Left colon (tissue), 2 donors: ENCODE results near the gene RESP18. TPM values are rescaled to one million over a fixed set of nuclear protein-coding genes. Genes with fewer than 3 reads are reported as not detected.
A peak's percentile ranks its signal among the peaks of the same experiment; 100 is the strongest.
"Not testable (repeated sequence)": the region's sequence is repeated elsewhere in the genome, so short reads cannot be mapped to it uniquely, and the experiment has no call there.

ENCODE experiments used
- ATAC-seq: fragments of 200-7000 bp; cut with Tn5 transposase; one replicate; pipeline ENCODE4 v1.9.1; 2020; ENCODE audit warnings: mild to moderate bottlenecking, moderate library complexity
- DNase-seq, 2 donors: peaks; one replicate each; pipeline ENCODE4 v3.0.0-alpha.2; 2020
- intact Hi-C, 2 donors: fragments of 100-400 bp; cut with DNase I in 1 of 2; cut with micrococcal nuclease in 1 of 2; formaldehyde crosslinking; loops; one replicate each; pipeline versions ENCODE4 v1.11.2 to v1.14.0; 2022; cut with DNase I, micrococcal nuclease
- total RNA-seq, 2 donors: library from RNA; stranded (reverse); fragmentation: NEBNext Ultra II Directional; extraction: Animal tissue kit (Norgen Biotek cat#: 25700); gene quantifications; one replicate each; pipeline ENCODE4 v1.2.1, GENCODE V29; 2021
- donor health status: DM: no; HTN: no; CAD: no.
- donor health status: DM: yes; HTN: yes; CAD: no.

Gene RESP18
- total RNA-seq, 2 donors from 2014 or later: not detected

DNA sequence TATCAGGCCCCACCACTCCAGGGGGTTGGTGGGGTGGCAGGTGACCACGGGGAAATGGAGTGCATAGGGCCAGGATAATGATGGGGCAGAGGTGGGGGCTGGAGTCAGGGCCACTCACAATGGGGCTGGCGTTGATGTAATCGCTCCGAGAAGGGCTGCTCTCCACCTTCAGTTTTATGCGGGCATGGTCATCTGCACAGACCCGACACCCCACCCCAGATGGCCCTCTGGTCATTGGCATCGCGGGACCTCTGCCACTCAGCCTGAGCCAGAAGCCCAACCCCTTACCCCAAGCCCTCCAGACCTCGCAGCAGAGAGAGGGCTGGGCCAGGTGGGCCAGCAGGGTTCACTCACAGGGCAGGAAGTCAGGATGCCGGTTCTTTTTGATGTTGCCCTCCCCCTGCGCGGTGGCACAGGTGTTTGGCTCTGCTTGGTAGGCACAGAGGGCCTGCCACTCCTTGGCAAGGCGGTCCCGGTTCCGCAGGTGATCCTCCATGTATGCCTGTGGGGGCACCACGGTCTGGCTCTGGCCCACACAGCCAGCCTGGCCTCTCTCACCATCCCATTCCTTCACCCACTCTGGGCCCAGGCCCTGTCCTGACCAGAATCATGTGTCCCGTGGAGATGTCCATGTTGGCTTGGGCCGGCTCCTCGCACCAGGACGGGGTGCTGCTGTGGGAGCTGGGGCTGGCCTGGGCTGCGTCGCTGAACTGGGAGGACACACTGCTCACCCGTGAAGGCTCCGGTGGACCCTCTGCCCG is 35.7 kb downstream of the RESP18 start:
- DNase-seq (peak in 1 of 2 donors; percentile 21), ATAC-seq (no peak)
- intact Hi-C loops: loop anchor here in 1 of 2 donors (10.0 kb wide), 1 partner anchor 132 kb away; the partner anchor contains the start of gene NHEJ1

GRCh38 chr2:219296142-219296541 is 36.4 kb downstream of the RESP18 start:
- no peak for ATAC-seq
- intact Hi-C loops: loop anchor here in 1 of 2 donors (10.0 kb wide), 1 partner anchor 131 kb away; the partner anchor contains the start of gene NHEJ1
- peak in 1 of 2 donors; percentile 20 for DNase-seq

GRCh38 chr2:219294356-219295351 is 37.9 kb downstream of the RESP18 start:
- intact Hi-C loops: loop anchor here in 1 of 2 donors (10.0 kb wide), 1 partner anchor 130 kb away; the partner anchor contains the start of gene NHEJ1
- ATAC-seq (peak; percentile 91), DNase-seq (peak; percentile 75 to 92)

DNA sequence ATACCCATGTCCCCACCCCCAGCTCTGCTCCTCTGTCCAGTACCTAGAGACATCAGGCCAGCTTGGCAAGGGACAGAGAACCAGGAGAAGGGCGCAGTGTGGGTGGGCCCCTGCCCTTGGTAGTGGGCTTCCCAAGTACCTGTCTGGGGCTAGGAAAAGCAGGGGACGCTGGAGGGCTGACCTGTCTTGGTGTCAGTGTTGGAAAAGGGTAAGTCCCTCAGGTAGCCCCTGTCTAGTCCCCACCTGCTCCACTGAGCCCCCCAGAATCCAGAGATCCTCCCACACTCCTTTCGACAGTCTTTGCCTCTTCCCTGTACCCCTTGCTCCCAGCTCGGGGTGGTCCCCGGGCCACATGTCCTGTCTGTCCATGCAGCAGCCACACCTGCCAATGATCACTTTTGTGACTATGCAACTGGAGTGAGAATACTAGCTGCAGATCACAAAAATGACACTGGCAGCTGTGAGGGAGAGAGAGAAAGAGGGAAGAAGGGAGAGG is 38.8 kb downstream of the RESP18 start:
- intact Hi-C loops: loop anchor here in 1 of 2 donors (10.0 kb wide), 1 partner anchor 129 kb away; the partner anchor contains the start of gene NHEJ1
- DNase-seq (no peak), ATAC-seq (no peak)

DNA sequence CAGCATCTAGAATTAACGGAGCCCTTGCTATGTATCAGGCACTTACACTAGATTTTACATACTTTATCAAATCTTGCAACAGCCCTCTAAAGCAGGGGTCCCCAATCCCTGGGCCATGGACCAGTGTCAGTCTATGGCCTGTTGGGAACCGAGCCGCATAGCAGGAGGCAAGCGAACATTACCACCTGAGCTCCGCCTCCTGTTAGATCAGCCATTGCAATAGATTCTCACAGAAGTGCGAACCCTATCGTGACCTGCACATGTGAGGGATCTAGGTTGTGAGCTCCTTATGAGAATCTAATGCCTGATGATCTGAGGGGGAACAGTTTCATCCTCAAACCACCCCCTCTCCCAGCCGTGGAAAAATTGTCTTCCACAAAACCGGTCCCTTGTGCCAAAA is 39.9 kb downstream of the RESP18 start:
- no peak for ATAC-seq
- DNase-seq: no peak
- intact Hi-C loops: loop anchor here in 1 of 2 donors (10.0 kb wide), 1 partner anchor 128 kb away; the partner anchor contains the start of gene NHEJ1

DNA sequence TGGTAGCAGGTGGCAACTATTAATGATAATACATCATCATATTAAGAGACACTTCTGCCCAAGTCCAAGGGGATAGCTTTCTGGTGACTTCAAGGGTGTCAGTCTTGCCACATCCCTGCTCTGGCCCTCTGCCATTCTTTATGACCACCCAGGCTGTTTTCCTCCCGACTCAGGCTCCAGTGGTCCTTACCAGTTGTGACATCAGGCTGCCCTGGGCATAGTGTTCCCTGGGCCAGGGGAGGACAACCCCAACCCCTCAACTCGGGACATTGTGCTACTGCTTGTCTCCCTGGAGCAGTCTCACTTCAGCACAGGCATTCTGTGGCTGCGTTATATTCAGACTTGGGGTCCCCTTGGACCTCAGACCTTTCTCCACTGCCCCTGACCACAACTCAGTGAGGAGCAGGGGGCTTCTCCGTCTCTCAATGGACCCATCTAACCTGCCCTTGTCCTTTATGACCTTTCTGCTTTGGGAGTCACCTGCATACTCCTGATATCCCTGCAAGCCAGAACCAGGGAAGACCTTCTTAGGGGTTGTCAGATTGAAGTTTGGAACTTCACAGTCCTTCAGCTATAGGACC is 40.5 kb downstream of the RESP18 start:
- intact Hi-C loops: loop anchor here in 1 of 2 donors (10.0 kb wide), 1 partner anchor 127 kb away; the partner anchor contains the start of gene NHEJ1

DNA sequence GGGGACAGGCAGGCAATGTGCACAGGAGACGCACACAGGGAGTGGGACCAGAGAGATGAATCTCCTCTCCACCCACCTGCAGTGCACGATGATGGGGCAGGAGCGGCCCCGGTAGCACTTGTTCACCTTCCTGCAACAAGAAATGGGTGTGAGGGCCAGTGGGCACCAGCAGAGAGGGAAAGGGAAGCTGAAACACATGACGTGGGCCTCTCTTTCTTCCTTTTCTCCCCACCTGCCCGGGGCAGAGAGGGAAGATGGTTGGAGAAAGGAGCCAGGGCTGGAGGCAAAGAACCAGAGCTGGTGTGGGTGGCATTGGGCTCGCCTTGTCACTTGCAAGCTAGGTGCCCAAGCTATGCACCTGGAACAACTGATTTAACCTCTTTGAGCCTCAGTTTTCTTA is 41.1 kb downstream of the RESP18 start:
- intact Hi-C loops: loop anchor here in 1 of 2 donors (10.0 kb wide), 1 partner anchor 127 kb away; the partner anchor contains the start of gene NHEJ1
- no peak for DNase-seq

More for the DNA sequence above, 40.5 kb downstream of the RESP18 start:
- ATAC-seq: no peak
- no peak for DNase-seq

DNA sequence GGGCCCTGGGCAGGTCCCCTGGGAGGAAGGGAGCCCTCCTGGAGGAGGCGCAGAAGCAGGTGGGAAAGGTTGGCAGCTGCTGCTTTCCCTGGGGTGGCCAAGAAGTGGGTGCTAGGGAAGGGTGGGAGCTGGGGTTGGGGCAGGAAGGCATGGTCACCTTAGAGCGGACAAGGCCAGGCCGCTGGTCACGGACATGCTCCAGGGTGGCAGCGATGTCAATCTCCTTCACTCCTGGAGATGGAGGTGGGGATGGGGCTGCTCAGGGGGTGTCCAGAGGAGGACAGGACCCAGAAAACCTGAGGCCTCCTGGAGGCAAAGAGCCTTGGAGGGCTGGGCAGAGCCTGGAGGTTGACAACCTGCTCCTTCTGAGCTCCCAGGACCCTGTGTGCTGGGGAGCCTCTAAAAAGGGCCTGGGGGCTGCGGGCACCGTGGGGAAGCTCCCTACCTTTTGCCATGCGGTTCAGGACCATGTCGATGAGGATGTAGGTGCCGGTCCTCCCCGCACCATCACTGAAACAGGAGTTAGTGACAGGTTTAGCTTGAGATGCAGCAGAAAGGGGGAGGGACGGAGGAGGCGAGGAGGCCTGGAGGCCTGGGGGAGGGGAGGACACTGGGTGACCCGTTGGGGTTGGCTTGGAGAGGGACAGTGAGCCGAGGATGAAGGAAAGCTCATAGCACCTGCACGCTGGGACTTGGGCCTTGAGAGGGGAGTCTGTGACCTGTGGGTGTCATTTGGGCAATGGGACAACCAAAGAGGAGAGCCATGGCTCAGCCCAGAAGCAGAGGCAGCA is 42.0 kb downstream of the RESP18 start:
- no peak for DNase-seq

More for the DNA sequence above, 41.1 kb downstream of the RESP18 start:
- ATAC-seq: no peak

GRCh38 chr2:219289537-219290361 is 42.8 kb downstream of the RESP18 start:
- intact Hi-C loops: loop anchor here in 1 of 2 donors (10.0 kb wide), 1 partner anchor 125 kb away; the partner anchor contains the start of gene NHEJ1
- DNase-seq (peak in 1 of 2 donors; percentile 30), ATAC-seq (no peak)

More for the DNA sequence above, 42.0 kb downstream of the RESP18 start:
- intact Hi-C loops: loop anchor here in 1 of 2 donors (10.0 kb wide), 1 partner anchor 126 kb away; the partner anchor contains the start of gene NHEJ1
- no peak for ATAC-seq

GRCh38 chr2:219289195-219289536 is 43.4 kb downstream of the RESP18 start:
- no peak for DNase-seq
- intact Hi-C loops: no loop called here
- no peak for ATAC-seq

GRCh38 chr2:219287580-219288265 is 44.8 kb downstream of the RESP18 start:
- intact Hi-C loops: no loop called here
- ATAC-seq (no peak), DNase-seq (no peak)

GRCh38 chr2:219287116-219287440 is 45.5 kb downstream of the RESP18 start:
- ATAC-seq, intact Hi-C loops: not testable (repeated sequence)

GRCh38 chr2:219286436-219287115 is 46.0 kb downstream of the RESP18 start:
- ATAC-seq: no peak
- no peak for DNase-seq
- intact Hi-C loops: no loop called here

More at GRCh38 chr2:219287116-219287440, 45.5 kb downstream of the RESP18 start:
- not testable (repeated sequence) for DNase-seq

DNA sequence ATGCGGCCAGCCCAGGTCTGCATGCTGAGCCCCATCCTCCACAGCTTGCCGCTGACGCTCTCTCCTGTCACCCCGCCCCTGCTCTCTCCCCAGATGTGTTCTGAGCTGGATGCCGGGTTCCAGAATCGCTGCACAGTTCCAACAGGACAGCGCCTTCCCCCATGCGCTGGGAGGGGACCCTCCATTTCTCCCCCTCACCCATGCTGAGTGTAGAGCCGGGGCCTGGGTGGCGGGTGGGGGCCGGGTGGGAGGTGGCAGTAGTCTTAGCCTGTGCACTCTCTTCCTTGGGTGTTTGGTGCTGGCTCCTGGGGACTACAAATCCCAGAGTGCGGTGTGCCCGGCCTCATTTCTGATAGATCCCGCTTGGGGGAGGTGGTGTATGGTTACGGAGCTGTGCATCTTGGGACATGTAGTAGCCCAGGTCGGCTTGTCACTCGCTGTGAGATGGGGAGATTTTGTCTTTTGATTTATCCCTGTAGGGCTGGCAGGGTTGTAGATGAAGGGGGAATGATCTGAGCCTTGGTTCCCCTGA is 46.6 kb downstream of the RESP18 start:
- intact Hi-C loops: no loop called here
- DNase-seq (no peak), ATAC-seq (no peak)

GRCh38 chr2:219285373-219285735 is 47.2 kb downstream of the RESP18 start:
- no peak for DNase-seq
- intact Hi-C loops: no loop called here
- no peak for ATAC-seq
